ENCODE results near the gene GPC5. TPM values are rescaled to one million over a fixed set of nuclear protein-coding genes. Genes with fewer than 3 reads are reported as not detected.

The GPC5 gene
- total and polyA plus RNA-seq, 2 of the 8 experiments (the other 6 are each of a cell fraction or from before 2014, with no cell fraction given): 0.20 to 0.39 TPM

- FAIRE-seq (no peak), DNase-seq (ENCODE audit: low read depth in 1 of 2, low spot score in 2 of 2) (no peak)
- H3K4me1 ChIP-seq (replicated peaks in 1 of 4; ENCODE audit: control insufficient read depth in 3 of 4, insufficient read depth in 4 of 4, low read length in 3 of 4): no peaks in the 10 kb centered on the region
- H3K56ac ChIP-seq (replicated peaks; ENCODE audit: insufficient read length, low read depth, low read length): no peak overlapping the region
- H3K4ac ChIP-seq (replicated peaks; ENCODE audit: insufficient read length, low read depth, low read length): no peak overlapping the region
- H2AK5ac ChIP-seq (ENCODE audit: low read depth, low read length): no peak overlapping the region
- H2BK12ac ChIP-seq (ENCODE audit: low read depth, low read length): no peak overlapping the region
- H4K5ac ChIP-seq (ENCODE audit: insufficient read length, low read depth, low read length): no peak overlapping the region
- H2BK120ac ChIP-seq (replicated peaks; ENCODE audit: low read depth, low read length): no peak overlapping the region
- no peak overlapping the region for H3K9ac ChIP-seq (replicated peaks in 1 of 4; ENCODE audit: extremely low read depth in 1 of 4, low read depth in 3 of 4, low read length in 3 of 4)
- H2BK20ac ChIP-seq (ENCODE audit: low read length): no peak overlapping the region
- H3K4me2 ChIP-seq (ENCODE audit: insufficient read depth in 1 of 2, low read depth in 2 of 2, low read length in 2 of 2): no peak overlapping the region
- H3K27ac ChIP-seq (ENCODE audit: low read depth, low read length): no peak overlapping the region
- no peak overlapping the region for H3K23ac ChIP-seq (ENCODE audit: insufficient read length)
- H2BK15ac ChIP-seq (ENCODE audit: low read length): no peak overlapping the region
- no peaks in the 10 kb centered on the region for H3K36me3 ChIP-seq (ENCODE audit: control insufficient read depth in 2 of 4, insufficient read depth in 4 of 4, low read length in 3 of 4)
- no peaks in the 10 kb centered on the region for H4K20me1 ChIP-seq (replicated peaks in 1 of 2; ENCODE audit: control insufficient read depth in 1 of 2, insufficient read depth in 2 of 2, low read length in 2 of 2)
- H2BK5ac ChIP-seq (ENCODE audit: low read depth, low read length): no peak overlapping the region
- H3K27me3 ChIP-seq (replicated peaks in 1 of 4; ENCODE audit: control insufficient read depth in 3 of 4, extremely low read depth in 1 of 4, insufficient read depth in 3 of 4, low read length in 3 of 4): no peaks in the 10 kb centered on the region
- no peak overlapping the region for H3K18ac ChIP-seq (ENCODE audit: extremely low read depth, low read length)
- TF ChIP-seq CBX5 (IDR thresholded peaks at IDR 0.05; ENCODE audit: low read depth, low read length): no peak
- no peak for TF ChIP-seq PHF8 (conservative IDR thresholded peaks at IDR 0.05; ENCODE audit: low read depth, low read length)
- no peak for TF ChIP-seq RNF2 (IDR thresholded peaks at IDR 0.05; ENCODE audit: borderline replicate concordance, low read depth, low read length, missing control alignments, poor library complexity, severe bottlenecking)
- TF ChIP-seq POLR2AphosphoS5 (IDR thresholded peaks at IDR 0.05; ENCODE audit: low read depth, low read length): no peak
- TF ChIP-seq POLR2A (IDR thresholded peaks at IDR 0.05; ENCODE audit: control extremely low read depth in 1 of 2, low read depth in 2 of 2, low read length in 2 of 2): no peak
- no peak for TF ChIP-seq JUND (IDR thresholded peaks at IDR 0.05; ENCODE audit: low read length)
- no peak for TF ChIP-seq KDM5A (IDR thresholded peaks at IDR 0.05; ENCODE audit: low read length)
- TF ChIP-seq SIRT6 (IDR thresholded peaks at IDR 0.05; ENCODE audit: low read length): no peak
- no peak for TF ChIP-seq SIN3A (conservative IDR thresholded peaks at IDR 0.05 in 1 of 2, IDR thresholded peaks at IDR 0.05 in 1 of 2; ENCODE audit: low read depth in 1 of 2, low read length in 2 of 2)
- no peak for TF ChIP-seq SIX5 (IDR thresholded peaks at IDR 0.05; ENCODE audit: low read depth, low read length)
- TF ChIP-seq CREB1 (IDR thresholded peaks at IDR 0.05): no peak
- TF ChIP-seq FOSL1 (IDR thresholded peaks at IDR 0.05; ENCODE audit: insufficient read depth, low read depth, low read length): no peak
- TF ChIP-seq SRF (IDR thresholded peaks at IDR 0.05; ENCODE audit: low read depth, low read length): no peak
- no peak for TF ChIP-seq CHD2 (IDR thresholded peaks at IDR 0.05; ENCODE audit: low read length)
- no peak for TF ChIP-seq GTF2F1 (IDR thresholded peaks at IDR 0.05; ENCODE audit: borderline replicate concordance, low read depth, low read length)
- no peak for TF ChIP-seq SUZ12 (IDR thresholded peaks at IDR 0.05; ENCODE audit: low read length)
- no peak for TF ChIP-seq SP4 (IDR thresholded peaks at IDR 0.05; ENCODE audit: low read length)
- no peaks in the 10 kb centered on the region for H3K79me1 ChIP-seq (ENCODE audit: low read depth, low read length)
- no peak overlapping the region for H4K8ac ChIP-seq (ENCODE audit: extremely low read depth, insufficient read depth, low read length)
- ChIA-PET POLR2A (ENCODE audit: partially characterized antibody) (no interaction called here), CTCF (ENCODE audit: partially characterized antibody) (interaction anchor here (1.0 to 1.7 kb wide), 2 partner anchors 84 to 111 kb away, joined by 3 read pairs; no protein-coding TSS in a partner anchor)
- H3K23me2 ChIP-seq (ENCODE audit: low read depth, low read length): no peaks in the 10 kb centered on the region
- H3K9me3 ChIP-seq (ENCODE audit: insufficient read depth in 2 of 2, low read depth in 1 of 2, low read length in 1 of 2): no peaks in the 10 kb centered on the region
- H4K91ac ChIP-seq (replicated peaks; ENCODE audit: insufficient read length, low read length): no peak overlapping the region
- no peak overlapping the region for H3K4me3 ChIP-seq (ENCODE audit: extremely low read depth in 1 of 4, insufficient read depth in 2 of 4, low read depth in 3 of 4, low read length in 4 of 4)
- 88% methylated on average over 8 of the region's 8 CpGs; no CpG with 5 or more reads in 1 of the 2 experiments for WGBS, 2 experiments (ENCODE audit: extremely low coverage in 1 of 2, insufficient coverage in 1 of 2, insufficient read length in 1 of 2, insufficient replicate concordance in 2 of 2, low coverage in 1 of 2, low lambda C conversion rate in 2 of 2, missing lambda C conversion rate in 1 of 2)
- no peaks in the 10 kb centered on the region for H3K79me2 ChIP-seq (ENCODE audit: control insufficient read depth in 1 of 2, insufficient read depth in 2 of 2, low read length in 2 of 2)
- no peak overlapping the region for H3K14ac ChIP-seq (ENCODE audit: insufficient read length)
- H2AFZ ChIP-seq (ENCODE audit: low read length): no peak overlapping the region
Observed at GRCh38 chr13:92387245-92387644, 988.8 kb downstream of the GPC5 start.

All from H1 (cell line).